GM19193 (cell line): Measurements from ENCODE around the gene ZNF891.

ENCODE experiments used
- POLR2A ChIP-seq: IDR thresholded peaks from 4 replicates; pipeline ENCODE4 v1.6.1; 2011; ENCODE audit not compliant: insufficient read depth, insufficient read length; ENCODE audit errors: extremely low read depth

The ZNF891 gene

GRCh38 chr12:133130038-133130807 lies at the start of gene ZNF891, which contains the start of gene ZNF10:
Gene ZNF891 (minus strand): TSS chr12:133130274. CDS start chr12:133121918, 8,356 bp downstream.
Gene ZNF10 (plus strand): TSS chr12:133130627. CDS start chr12:133144493, 13,866 bp downstream.
- TF ChIP-seq POLR2A: peak; percentile 90

DNA sequence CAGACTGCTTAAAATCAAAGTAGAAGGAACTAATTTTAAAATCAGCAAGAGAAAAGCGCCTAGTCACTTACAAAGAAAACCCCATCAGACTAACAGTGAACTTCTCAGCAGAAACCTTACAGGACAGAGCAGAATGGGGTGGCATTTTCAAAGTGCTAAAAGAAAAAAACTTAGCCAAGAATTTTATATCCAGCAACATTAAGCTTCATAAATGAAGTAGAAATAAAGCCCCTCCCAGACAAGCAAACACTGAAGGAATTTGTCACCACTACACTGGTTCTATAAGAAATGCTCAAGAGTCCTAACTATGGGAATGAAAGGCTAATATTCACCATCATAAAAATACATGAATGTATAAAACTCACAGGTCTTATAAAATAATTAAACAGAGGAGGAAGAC lies 44.8 kb upstream of the ZNF891 start:
- no peak for TF ChIP-seq POLR2A

DNA sequence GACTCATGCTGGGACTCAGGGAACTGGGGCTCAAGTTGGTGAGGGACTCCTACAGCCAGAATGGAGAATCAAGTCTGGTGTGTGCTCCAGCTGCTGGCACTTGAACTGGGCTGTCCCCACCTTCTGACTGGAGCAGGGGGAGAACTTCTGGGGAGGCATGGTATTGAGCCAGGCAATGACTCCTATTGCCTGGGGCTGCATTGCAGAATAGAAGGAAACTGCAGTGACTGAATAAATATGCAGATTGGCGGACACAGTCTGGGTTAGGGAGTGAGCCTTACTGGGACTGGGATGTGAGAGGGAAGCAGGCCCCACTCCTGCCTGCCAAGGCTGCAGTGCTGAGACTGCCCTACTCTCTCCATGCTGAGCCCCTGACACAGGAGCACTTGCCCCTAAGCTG lies 42.4 kb upstream of the ZNF891 start:
- TF ChIP-seq POLR2A: no peak

DNA sequence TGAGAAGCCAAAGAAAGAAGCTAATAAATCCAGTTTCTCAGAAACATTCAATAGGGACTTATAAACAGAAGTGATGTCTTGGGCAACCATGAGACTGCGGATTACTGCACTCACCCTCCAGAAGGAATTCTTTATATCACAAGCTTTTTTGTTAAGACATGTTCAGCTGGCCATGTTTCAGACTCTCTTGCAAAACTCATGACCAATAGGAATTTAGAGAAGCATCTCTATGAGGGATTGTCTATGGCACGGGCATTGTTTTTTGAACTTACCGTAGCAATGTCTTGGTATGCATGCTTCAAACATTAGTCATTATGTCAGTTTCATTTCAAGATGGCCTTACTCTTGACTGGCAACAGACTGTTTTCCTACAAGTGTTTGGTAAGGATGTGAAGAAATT lies 35.7 kb upstream of the ZNF891 start:
- TF ChIP-seq POLR2A: no peak

GRCh38 chr12:133156125-133156690 lies 26.1 kb upstream of the ZNF891 start:
- no peak for TF ChIP-seq POLR2A

DNA sequence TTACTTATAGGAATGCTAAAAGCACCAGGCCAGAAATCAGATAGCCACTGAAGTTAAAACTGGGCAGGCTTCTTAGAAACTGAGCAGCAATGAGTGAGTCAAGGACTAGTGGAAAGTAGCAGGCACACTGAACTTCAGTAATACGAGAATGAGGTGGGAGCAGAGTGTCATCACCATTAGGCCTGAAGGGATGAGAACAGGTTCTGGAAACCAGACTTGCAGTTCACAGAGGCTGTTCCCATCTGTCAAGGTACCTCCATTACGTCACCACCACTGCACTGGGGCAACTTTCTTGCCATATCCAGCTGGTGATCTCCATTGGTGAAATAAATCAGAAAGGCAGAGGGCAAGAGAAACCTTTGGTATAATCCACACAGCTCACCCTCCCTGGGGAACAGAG lies 15.9 kb upstream of the ZNF891 start:
- TF ChIP-seq POLR2A: no peak

- no peak for TF ChIP-seq POLR2A
Measured at GRCh38 chr12:133135747-133136146, 5.7 kb upstream of the ZNF891 start.

DNA sequence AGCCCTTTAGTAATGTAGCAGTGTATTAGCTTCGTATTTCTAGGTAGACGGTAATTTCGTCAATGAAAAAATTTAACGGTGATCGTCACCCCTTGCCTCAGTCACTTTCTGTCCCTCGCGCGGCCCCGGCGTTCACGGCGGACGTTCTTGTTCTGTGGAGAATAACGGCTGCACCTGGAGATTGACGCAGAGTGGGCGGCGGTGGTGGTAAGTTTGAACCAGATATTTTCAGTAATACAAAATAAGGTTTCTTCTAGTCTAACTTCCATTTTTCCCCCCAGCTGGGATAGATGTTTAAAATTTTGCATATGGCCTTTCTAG lies 694 bp upstream of the ZNF891 start:
- no peak for TF ChIP-seq POLR2A

GRCh38 chr12:133129368-133130037 lies 571 bp downstream of the ZNF891 start:
- TF ChIP-seq POLR2A: no peak

- no peak for TF ChIP-seq POLR2A
Measured at GRCh38 chr12:133124674-133125073, 5.4 kb downstream of the ZNF891 start.

DNA sequence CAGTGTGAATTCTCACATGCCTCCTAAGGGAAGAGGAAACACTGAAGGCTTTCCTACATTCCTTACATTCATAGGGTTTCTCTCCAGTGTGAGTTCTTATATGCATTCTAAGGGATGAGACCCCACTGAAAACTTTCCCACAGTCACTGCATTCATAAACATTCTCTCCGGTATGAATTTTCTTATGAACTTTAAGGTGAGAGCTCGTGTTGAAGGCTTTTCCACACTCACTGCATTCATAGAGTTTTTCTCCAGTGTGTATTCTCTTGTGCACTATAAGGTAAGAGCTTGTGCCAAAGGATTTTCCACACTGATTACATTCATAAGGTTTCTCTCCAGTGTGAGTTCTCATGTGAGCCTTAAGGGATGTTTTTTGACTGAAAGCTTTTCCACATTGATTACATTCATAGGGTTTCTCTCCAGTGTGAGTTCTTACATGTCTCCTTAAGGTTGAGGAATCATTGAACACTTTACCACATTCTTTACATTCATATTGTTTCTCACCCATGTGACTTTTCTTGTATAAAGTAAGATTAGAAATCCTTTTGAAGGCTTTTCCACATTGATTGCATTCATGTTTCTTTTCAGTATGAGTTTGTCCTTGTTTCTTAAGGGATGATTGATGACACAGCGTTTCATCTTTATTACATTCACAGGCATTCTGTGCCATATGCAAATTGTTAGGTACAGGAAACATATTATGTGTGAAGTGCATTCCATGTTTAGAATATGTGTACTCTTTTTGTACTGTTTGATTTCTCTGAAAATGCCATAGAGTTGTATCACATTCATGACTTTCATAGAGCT lies 9.5 kb downstream of the ZNF891 start:
- TF ChIP-seq POLR2A: no peak

DNA sequence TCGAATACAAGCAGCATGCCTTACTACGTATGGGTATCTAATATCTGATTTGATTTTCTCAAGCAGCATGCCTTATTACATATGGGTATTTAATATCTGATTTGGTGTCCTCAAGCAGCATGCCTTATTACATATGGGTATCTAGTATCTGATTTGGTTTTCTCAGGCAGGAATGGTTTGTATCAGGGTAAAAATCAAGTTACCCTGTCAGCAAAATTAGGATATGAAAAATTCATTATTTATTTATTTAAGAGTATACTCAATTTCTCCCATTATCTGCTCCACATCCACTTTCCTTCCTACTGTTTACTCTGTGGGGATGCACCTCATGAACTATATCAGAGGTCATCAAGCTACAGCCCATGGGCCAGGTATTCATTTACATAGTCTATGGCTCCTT lies 21.9 kb downstream of the ZNF891 start:
- no peak for TF ChIP-seq POLR2A

DNA sequence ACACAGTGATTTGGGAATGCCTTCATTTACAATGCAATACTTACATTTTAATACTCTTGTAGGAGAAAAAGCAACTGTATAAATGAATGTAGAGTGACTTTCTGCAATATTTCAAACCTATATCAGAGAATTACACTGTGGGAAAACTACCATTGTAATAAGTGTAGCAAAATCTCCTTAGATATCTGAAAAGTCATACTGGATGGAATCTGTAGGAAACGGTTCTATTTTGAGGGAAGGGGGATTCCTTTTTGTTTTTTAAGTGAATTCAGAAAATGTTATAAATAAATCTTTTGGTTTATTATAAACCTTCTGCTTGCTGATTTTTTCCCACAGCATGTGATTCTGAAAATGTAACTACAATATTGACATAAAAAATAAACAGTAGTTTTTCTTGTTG lies 23.0 kb downstream of the ZNF891 start:
- TF ChIP-seq POLR2A: no peak

GRCh38 chr12:133106253-133106652 lies 23.8 kb downstream of the ZNF891 start:
- no peak for TF ChIP-seq POLR2A

GRCh38 chr12:133105620-133106019 lies 24.5 kb downstream of the ZNF891 start:
- no peak for TF ChIP-seq POLR2A
